Measurements from ENCODE around the gene PTTG1. TPM values are rescaled to one million over a fixed set of nuclear protein-coding genes. Genes with fewer than 3 reads are reported as not detected.

PTTG1 gene
- total RNA-seq, 2 experiments from 2014 or later, result 132 to 139 TPM

- peak overlapping the region; percentile 100 for H3K27ac Mint-ChIP-seq
- intact Hi-C loops (cut with micrococcal nuclease), result loop anchor here (5.0 kb wide), 1 partner anchor 39 kb away; no protein-coding TSS in a partner anchor
- H3K4me3 Mint-ChIP-seq, result peak overlapping the region; percentile 100
- H3K36me3 Mint-ChIP-seq (ENCODE audit: low read depth), result peaks cover 41% of the 10 kb centered on the region
- ATAC-seq, result no peak
- H3K27me3 Mint-ChIP-seq, result no peaks in the 10 kb centered on the region
- H3K9me3 Mint-ChIP-seq, result no peaks in the 10 kb centered on the region
- ChIA-PET POLR2A (interaction anchor here (1.1 to 3.4 kb wide), 7 partner anchors 10 to 49 kb away, joined by 3 to 41 read pairs (median 7); no protein-coding TSS in a partner anchor), CTCF (interaction anchor here (0.8 to 9.9 kb wide), 6 partner anchors 10 to 50 kb away, joined by 3 to 195 read pairs (median 4); partner anchors contain the start of gene SLU7)
- no peak for TF ChIP-seq CTCF (IDR thresholded peaks at IDR 0.05)
- DNase-seq, result no peak
- peaks cover 67% of the 10 kb centered on the region for H3K4me1 Mint-ChIP-seq (ENCODE audit: low read depth)
These were observed 46.8 kb downstream of the PTTG1 start for GRCh38 chr5:160468363-160468975.

DNA sequence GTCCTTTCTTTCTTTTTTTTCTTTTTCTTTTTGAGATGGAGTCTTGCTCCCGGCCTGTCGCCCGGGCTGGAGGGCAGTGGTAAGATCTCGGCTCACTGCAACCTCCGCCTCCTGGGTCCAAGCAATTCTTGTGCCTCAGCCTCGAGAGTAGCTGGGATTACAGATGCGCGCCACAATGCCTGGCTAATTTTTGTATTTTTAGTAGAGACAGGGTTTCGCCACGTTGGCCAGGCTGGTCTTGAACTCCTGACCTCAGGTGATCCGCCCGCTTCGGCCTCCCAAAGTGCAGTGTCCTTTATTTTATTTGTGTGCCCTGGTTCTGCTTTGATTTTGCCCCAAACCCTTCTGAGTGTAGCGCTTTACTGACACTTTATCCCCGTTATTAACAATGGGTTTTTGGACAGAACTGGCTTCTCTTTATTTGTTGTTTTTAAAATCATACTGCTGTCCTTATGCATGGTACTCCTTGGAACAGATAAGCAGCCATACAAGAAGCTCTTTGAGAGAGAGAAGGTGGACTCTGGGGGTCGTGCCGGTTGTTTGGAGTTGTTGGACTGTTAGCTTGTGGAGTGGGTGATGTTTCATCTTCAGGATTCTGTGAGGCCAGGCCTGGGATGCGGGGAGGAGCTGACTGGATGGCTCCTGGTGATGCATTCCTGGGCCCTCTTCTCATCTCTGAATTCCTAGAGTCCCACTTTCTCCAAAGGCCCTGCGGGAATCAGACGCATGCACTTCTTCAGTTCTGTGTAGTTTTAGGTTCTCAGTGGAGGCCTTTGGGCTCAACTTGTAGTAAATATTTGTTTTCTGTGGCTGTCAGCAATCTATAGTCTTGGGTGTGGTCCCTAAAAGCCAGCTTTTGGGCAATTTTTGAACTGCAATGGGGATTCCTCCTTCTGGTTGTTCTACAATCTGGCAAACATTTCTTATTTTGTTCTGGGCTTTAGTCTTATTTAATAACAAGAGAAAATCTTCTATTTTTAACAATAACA lies 47.8 kb downstream of the PTTG1 start:
- H3K4me1 Mint-ChIP-seq (ENCODE audit: low read depth), result peaks cover 64% of the 10 kb centered on the region
- ATAC-seq (no peak), DNase-seq (no peak)
- ChIA-PET CTCF (interaction anchor here (0.9 to 9.9 kb wide), 2 partner anchors 11 to 29 kb away, joined by 3 to 195 read pairs; no protein-coding TSS in a partner anchor), POLR2A (interaction anchor here (0.8 to 1.1 kb wide), 3 partner anchors 9 to 45 kb away, joined by 3 read pairs; no protein-coding TSS in a partner anchor)
- peaks cover 49% of the 10 kb centered on the region for H3K36me3 Mint-ChIP-seq (ENCODE audit: low read depth)
- peak overlapping the region; percentile 100 for H3K4me3 Mint-ChIP-seq
- intact Hi-C loops (cut with micrococcal nuclease), result loop anchor here (5.0 kb wide), 1 partner anchor 38 kb away; no protein-coding TSS in a partner anchor
- no peaks in the 10 kb centered on the region for H3K27me3 Mint-ChIP-seq
- no peaks in the 10 kb centered on the region for H3K9me3 Mint-ChIP-seq
- no peak for TF ChIP-seq CTCF (IDR thresholded peaks at IDR 0.05)
- H3K27ac Mint-ChIP-seq, result peak overlapping the region; percentile 100

GRCh38 chr5:160470437-160471361 lies 49.0 kb downstream of the PTTG1 start:
- intact Hi-C loops (cut with micrococcal nuclease), result no loop called here
- ATAC-seq (no peak), DNase-seq (peak; percentile 25)
- Mint-ChIP-seq H3K27ac (peak overlapping the region; percentile 62), H3K4me1 (ENCODE audit: low read depth) (peaks cover 60% of the 10 kb centered on the region), H3K9me3 (no peaks in the 10 kb centered on the region), H3K27me3 (no peaks in the 10 kb centered on the region), H3K36me3 (ENCODE audit: low read depth) (peaks cover 56% of the 10 kb centered on the region), H3K4me3 (peak overlapping the region; percentile 100)
- no peak for TF ChIP-seq CTCF (IDR thresholded peaks at IDR 0.05)
- POLR2A ChIA-PET, result no interaction called here
- CTCF ChIA-PET, result interaction anchor here (1.1 to 9.9 kb wide), 2 partner anchors 12 to 30 kb away, joined by 4 to 195 read pairs; no protein-coding TSS in a partner anchor

DNA sequence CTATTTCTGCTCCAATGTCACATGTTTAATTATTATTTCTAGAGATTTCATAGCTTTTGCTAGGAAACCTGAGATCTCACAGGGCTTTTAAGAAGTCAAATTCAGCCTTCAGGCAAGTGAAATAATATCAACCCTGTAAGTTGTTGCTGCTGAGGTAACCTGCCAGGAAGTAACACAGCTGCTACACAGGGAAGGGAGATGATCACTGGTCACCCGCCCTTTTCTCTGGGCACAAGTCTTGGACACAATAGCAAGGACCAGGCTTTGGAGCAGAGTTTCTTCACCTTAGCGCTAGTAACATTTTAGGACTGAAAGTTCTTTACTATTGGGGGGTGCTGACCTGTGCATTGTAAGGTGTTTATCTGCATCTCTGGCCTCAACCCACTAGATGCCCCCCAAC lies 50.1 kb downstream of the PTTG1 start:
- no peak for TF ChIP-seq CTCF (IDR thresholded peaks at IDR 0.05)
- DNase-seq, result no peak
- ChIA-PET POLR2A (no interaction called here), CTCF (interaction anchor here (1.1 to 9.9 kb wide), 2 partner anchors 13 to 31 kb away, joined by 4 to 195 read pairs; no protein-coding TSS in a partner anchor)
- no peak for ATAC-seq
- Mint-ChIP-seq H3K27ac (peak overlapping the region; percentile 66), H3K36me3 (ENCODE audit: low read depth) (peaks cover 64% of the 10 kb centered on the region), H3K4me3 (peak overlapping the region; percentile 100), H3K4me1 (ENCODE audit: low read depth) (peaks cover 57% of the 10 kb centered on the region), H3K9me3 (no peaks in the 10 kb centered on the region), H3K27me3 (no peaks in the 10 kb centered on the region)
- intact Hi-C loops (cut with micrococcal nuclease), result no loop called here

Data from activated CD8-positive, alpha-beta T cell treated with anti-CD3 and anti-CD28 coated beads for 36 hours (primary cell).